ENCODE results near the gene AP3B1. TPM values are rescaled to one million over a fixed set of nuclear protein-coding genes. Genes with fewer than 3 reads are reported as not detected.

AP3B1 gene
- total and polyA plus RNA-seq, 2 of the 8 experiments (the other 6 are each of a cell fraction or from before 2014, with no cell fraction given): 45.8 to 48.3 TPM

DNA sequence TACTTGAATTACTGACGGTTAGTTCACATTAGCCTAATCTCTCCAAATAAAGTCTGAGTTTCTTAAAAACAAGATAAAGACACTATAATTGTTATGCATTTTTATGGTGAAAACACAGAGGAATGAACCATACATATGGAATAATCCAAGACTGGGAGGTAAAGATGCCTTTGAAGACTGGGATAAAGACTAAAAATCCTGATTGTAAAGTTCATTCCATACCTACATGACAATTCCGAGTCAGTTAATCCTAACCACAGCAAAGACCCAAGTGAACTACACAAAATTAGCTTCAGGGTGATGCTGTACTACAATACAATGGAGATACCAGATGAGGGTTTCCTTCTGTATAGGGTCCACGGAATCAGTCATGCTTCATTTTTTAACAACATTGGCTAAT lies 6.3 kb downstream of the AP3B1 start:
- no peak overlapping the region for H2BK5ac ChIP-seq (ENCODE audit: low read depth, low read length)
- H3K56ac ChIP-seq (replicated peaks; ENCODE audit: insufficient read length, low read depth, low read length): no peak overlapping the region
- no peak overlapping the region for H4K5ac ChIP-seq (ENCODE audit: insufficient read length, low read depth, low read length)
- no peak overlapping the region for H2AK5ac ChIP-seq (ENCODE audit: low read depth, low read length)
- WGBS, 2 experiments (ENCODE audit: extremely low coverage in 1 of 2, insufficient coverage in 1 of 2, insufficient read length in 1 of 2, insufficient replicate concordance in 2 of 2, low coverage in 1 of 2, low lambda C conversion rate in 2 of 2, missing lambda C conversion rate in 1 of 2): 75% methylated on average over 3 of the region's 3 CpGs; no CpG with 5 or more reads in 1 of the 2 experiments
- no peaks in the 10 kb centered on the region; the same call in 1 of the 2 replicates for H3K79me1 ChIP-seq (ENCODE audit: low read depth, low read length)
- TF ChIP-seq, protein P1, sequence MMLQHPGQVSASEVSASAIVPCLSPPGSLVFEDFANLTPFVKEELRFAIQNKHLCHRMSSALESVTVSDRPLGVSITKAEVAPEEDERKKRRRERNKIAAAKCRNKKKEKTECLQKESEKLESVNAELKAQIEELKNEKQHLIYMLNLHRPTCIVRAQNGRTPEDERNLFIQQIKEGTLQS (IDR thresholded peaks at IDR 0.05; ENCODE audit: insufficient read depth, low read depth, low read length): no peak
- no peak for TF ChIP-seq TAF1 (IDR thresholded peaks at IDR 0.05; ENCODE audit: low read depth, low read length)
- no peak for TF ChIP-seq POLR2A (IDR thresholded peaks at IDR 0.05; ENCODE audit: control extremely low read depth in 1 of 2, low read depth in 2 of 2, low read length in 2 of 2)
- TF ChIP-seq NRF1 (IDR thresholded peaks at IDR 0.05; ENCODE audit: low read depth, low read length): no peak
- no peak for TF ChIP-seq RXRA (IDR thresholded peaks at IDR 0.05; ENCODE audit: insufficient read depth, low read depth, low read length)
- no peak for TF ChIP-seq SP2 (IDR thresholded peaks at IDR 0.05; ENCODE audit: low read length)
- no peak for TF ChIP-seq BCL11A (IDR thresholded peaks at IDR 0.05; ENCODE audit: low read depth in 2 of 2, low read length in 2 of 2)
- TF ChIP-seq TAF7 (optimal IDR thresholded peaks at IDR 0.05; ENCODE audit: borderline replicate concordance, low read depth, low read length): no peak
- no peak for TF ChIP-seq CHD1 (IDR thresholded peaks at IDR 0.05; ENCODE audit: low read depth, low read length)
- no peak for TF ChIP-seq JUND (IDR thresholded peaks at IDR 0.05; ENCODE audit: low read length)
- no peak for TF ChIP-seq SP4 (IDR thresholded peaks at IDR 0.05; ENCODE audit: low read length)
- TF ChIP-seq MAFK (IDR thresholded peaks at IDR 0.05; ENCODE audit: low read depth, low read length): no peak
- no peak for TF ChIP-seq HDAC2 (IDR thresholded peaks at IDR 0.05; ENCODE audit: borderline replicate concordance in 1 of 2, low read depth in 2 of 2, low read length in 2 of 2)
- no peak for TF ChIP-seq CTBP2 (IDR thresholded peaks at IDR 0.05; ENCODE audit: borderline replicate concordance, insufficient read depth, insufficient read length, low read length)
- TF ChIP-seq HDAC6 (IDR thresholded peaks at IDR 0.05; ENCODE audit: low read depth, low read length): no peak
- H3K4me2 ChIP-seq (ENCODE audit: insufficient read depth in 1 of 2, low read depth in 2 of 2, low read length in 2 of 2): no peak overlapping the region
- no peak overlapping the region for H2BK12ac ChIP-seq (ENCODE audit: low read depth, low read length)
- H3K14ac ChIP-seq (ENCODE audit: insufficient read length): no peak overlapping the region
- no peaks in the 10 kb centered on the region; a peak in 1 of 7 replicates for H3K4me1 ChIP-seq (replicated peaks in 1 of 4; ENCODE audit: control insufficient read depth in 3 of 4, insufficient read depth in 4 of 4, low read length in 3 of 4)
- H3K4ac ChIP-seq (replicated peaks; ENCODE audit: insufficient read length, low read depth, low read length): no peak overlapping the region
- POLR2A ChIA-PET (ENCODE audit: partially characterized antibody): no interaction called here
- CTCF ChIA-PET (ENCODE audit: partially characterized antibody): no interaction called here
- no peak for FAIRE-seq
- H3K27ac ChIP-seq (ENCODE audit: low read depth, low read length): no peak overlapping the region
- peaks cover 5 to 9% of the 10 kb centered on the region in 2 experiments for H4K20me1 ChIP-seq (replicated peaks in 1 of 2; ENCODE audit: control insufficient read depth in 1 of 2, insufficient read depth in 2 of 2, low read length in 2 of 2)
- 0 out of 2 replicates have a peak, but pooled peaks cover 2% of the 10 kb centered on the region for H3K23me2 ChIP-seq (ENCODE audit: low read depth, low read length)
- no peaks in the 10 kb centered on the region for H3K27me3 ChIP-seq (replicated peaks in 1 of 4; ENCODE audit: control insufficient read depth in 3 of 4, extremely low read depth in 1 of 4, insufficient read depth in 3 of 4, low read length in 3 of 4)
- no peak overlapping the region for H3K9ac ChIP-seq (replicated peaks in 1 of 4; ENCODE audit: extremely low read depth in 1 of 4, low read depth in 3 of 4, low read length in 3 of 4)
- H3K18ac ChIP-seq (ENCODE audit: extremely low read depth, low read length): no peak overlapping the region
- no peaks in the 10 kb centered on the region; a peak in 1 of 8 replicates for H3K36me3 ChIP-seq (ENCODE audit: control insufficient read depth in 2 of 4, insufficient read depth in 4 of 4, low read length in 3 of 4)
- H3K9me3 ChIP-seq (ENCODE audit: insufficient read depth in 2 of 2, low read depth in 1 of 2, low read length in 1 of 2): no peaks in the 10 kb centered on the region
- DNase-seq (ENCODE audit: low read depth in 1 of 2, low spot score in 2 of 2): no peak
- H3K79me2 ChIP-seq (ENCODE audit: control insufficient read depth in 1 of 2, insufficient read depth in 2 of 2, low read length in 2 of 2): peaks cover 0 to 93% of the 10 kb centered on the region in 2 experiments; a peak in 3 of 4 replicates
- H3K23ac ChIP-seq (ENCODE audit: insufficient read length): no peak overlapping the region
- H2BK20ac ChIP-seq (ENCODE audit: low read length): no peak overlapping the region
- H2AFZ ChIP-seq (ENCODE audit: low read length): no peak overlapping the region
- no peak overlapping the region for H3K4me3 ChIP-seq (ENCODE audit: extremely low read depth in 1 of 4, insufficient read depth in 2 of 4, low read depth in 3 of 4, low read length in 4 of 4)
- no peak overlapping the region for H2BK120ac ChIP-seq (replicated peaks; ENCODE audit: low read depth, low read length)
- H2BK15ac ChIP-seq (ENCODE audit: low read length): no peak overlapping the region
- H4K91ac ChIP-seq (replicated peaks; ENCODE audit: insufficient read length, low read length): no peak overlapping the region
- no peak overlapping the region for H4K8ac ChIP-seq (ENCODE audit: extremely low read depth, insufficient read depth, low read length)

Data from H1 (cell line).